BE2C (cell line): ENCODE measurements around the gene SLC4A2.

Source experiments
- DNase-seq: peaks from one replicate; pipeline ENCODE4 v3.0.0-alpha.2; 2020
- H3K27me3 ChIP-seq: fragments of 250-450 bp; sonication (Bioruptor Pico); 2 replicates; pipeline ENCODE4 v1.5.1; 2020; ENCODE audit warnings: mild to moderate bottlenecking
- H3K36me3 ChIP-seq: fragments of 250-450 bp; sonication (Bioruptor Pico); 2 replicates; pipeline ENCODE4 v1.5.1; 2020; ENCODE audit warnings: mild to moderate bottlenecking
- H3K4me1 ChIP-seq: fragments of 250-450 bp; sonication (Bioruptor Pico); 2 replicates; pipeline ENCODE4 v1.5.1; 2020
- H3K4me3 ChIP-seq: 2 replicates; pipeline ENCODE4 v1.5.1; 2011; ENCODE audit warnings: low read depth, low read length
- H3K9me3 ChIP-seq: fragments of 250-450 bp; sonication (Bioruptor Pico); 2 replicates; pipeline ENCODE4 v1.5.1; 2020
- TF ChIP-seq, protein P1 (sequence below): IDR thresholded peaks from 2 replicates; pipeline ENCODE4 v1.5.1; 2012; ENCODE audit warnings: mild to moderate bottlenecking, low read depth, low read length

Gene SLC4A2

DNA sequence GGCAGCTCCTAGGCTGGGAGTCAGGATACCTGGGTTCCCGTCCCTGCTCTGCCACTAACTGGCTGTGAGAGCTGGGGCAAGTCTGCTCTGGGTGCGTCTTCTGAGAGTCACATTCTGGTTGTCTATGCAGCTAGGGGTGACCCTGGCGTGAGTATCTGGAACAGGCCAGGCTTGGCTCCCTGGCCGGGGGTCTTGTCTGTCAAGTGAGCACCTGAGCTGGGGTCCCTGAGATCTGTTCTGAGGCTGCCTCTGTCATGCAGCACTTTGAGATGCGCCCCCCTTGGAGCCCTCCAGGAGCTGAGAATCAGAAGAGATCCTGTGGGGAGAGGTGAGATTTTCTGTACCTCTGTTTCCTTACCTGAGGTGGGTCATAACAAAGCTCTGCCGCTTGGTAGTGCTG, 34.4 kb downstream of the SLC4A2 start:
- TF ChIP-seq, protein P1, sequence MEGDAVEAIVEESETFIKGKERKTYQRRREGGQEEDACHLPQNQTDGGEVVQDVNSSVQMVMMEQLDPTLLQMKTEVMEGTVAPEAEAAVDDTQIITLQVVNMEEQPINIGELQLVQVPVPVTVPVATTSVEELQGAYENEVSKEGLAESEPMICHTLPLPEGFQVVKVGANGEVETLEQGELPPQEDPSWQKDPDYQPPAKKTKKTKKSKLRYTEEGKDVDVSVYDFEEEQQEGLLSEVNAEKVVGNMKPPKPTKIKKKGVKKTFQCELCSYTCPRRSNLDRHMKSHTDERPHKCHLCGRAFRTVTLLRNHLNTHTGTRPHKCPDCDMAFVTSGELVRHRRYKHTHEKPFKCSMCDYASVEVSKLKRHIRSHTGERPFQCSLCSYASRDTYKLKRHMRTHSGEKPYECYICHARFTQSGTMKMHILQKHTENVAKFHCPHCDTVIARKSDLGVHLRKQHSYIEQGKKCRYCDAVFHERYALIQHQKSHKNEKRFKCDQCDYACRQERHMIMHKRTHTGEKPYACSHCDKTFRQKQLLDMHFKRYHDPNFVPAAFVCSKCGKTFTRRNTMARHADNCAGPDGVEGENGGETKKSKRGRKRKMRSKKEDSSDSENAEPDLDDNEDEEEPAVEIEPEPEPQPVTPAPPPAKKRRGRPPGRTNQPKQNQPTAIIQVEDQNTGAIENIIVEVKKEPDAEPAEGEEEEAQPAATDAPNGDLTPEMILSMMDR, result no peak
- Histone ChIP-seq H3K27me3 (no peaks in the 10 kb centered on the region), H3K4me1 (peaks cover 6% of the 10 kb centered on the region), H3K9me3 (no peaks in the 10 kb centered on the region), H3K36me3 (peaks cover 45% of the 10 kb centered on the region), H3K4me3 (no peak overlapping the region)
- DNase-seq, result no peak

DNA sequence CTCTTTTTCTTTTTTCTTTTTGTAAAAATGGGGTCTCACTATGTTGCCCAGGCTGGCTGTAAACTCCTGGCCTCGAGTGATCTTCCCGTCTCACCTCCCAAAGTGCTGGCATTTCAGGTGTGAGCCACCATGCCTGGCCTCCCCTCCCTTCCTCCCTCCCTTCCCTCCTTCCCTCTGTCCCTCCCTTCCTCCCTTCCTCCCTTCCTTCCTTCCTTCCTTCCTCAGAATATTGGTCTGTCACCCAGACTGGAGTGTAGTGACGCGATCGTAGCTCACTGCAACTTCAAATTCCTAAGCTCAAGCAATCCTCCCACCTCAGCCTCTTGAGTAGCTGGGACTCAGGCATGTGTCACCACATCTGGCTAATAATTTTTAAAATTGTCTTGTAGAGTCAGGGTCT, 35.3 kb downstream of the SLC4A2 start:
- H3K9me3 ChIP-seq, result no peaks in the 10 kb centered on the region
- H3K4me1 ChIP-seq, result peaks cover under 1% of the 10 kb centered on the region
- no peak overlapping the region for H3K4me3 ChIP-seq
- DNase-seq, result no peak
- TF ChIP-seq, protein P1, result no peak
- no peaks in the 10 kb centered on the region for H3K27me3 ChIP-seq
- H3K36me3 ChIP-seq, result peaks cover 39% of the 10 kb centered on the region

DNA sequence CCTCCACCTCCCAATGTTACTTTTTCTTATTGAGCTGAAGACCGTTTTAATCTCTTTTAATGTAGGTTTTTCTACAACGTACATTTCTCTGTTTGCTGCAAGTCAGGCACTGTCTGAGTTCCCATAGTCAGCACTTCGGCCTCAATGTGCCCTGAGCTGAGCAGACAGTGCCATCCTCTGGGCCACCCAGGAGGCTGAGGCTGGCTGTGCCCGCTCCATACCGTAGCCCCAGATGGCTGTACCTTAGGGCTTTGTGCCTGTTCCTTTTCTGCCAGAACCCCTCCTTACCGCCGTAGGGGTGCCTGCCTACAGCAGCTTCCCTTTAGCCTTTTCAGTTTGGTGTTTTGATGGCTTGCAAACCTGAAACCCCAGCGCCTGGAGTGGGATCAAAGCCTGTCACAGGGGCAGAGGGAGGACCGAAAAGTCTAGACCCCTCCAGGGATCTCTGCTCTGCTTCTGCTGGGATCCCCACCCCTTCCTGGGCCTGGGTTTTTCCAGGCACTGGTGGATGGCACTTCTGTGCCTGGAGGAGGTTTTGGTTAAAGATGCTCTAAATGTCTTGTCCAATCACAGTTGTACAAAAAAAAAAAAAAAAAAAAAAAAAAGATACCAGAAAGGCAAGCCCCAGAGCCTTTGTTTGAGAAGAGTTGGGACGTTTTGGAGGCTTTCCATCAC, 35.9 kb downstream of the SLC4A2 start:
- H3K36me3 ChIP-seq, result peaks cover 37% of the 10 kb centered on the region
- DNase-seq, result no peak
- no peak overlapping the region for H3K4me3 ChIP-seq
- TF ChIP-seq, protein P1, result no peak
- H3K27me3 ChIP-seq, result no peaks in the 10 kb centered on the region
- no peaks in the 10 kb centered on the region for H3K9me3 ChIP-seq
- H3K4me1 ChIP-seq, result no peaks in the 10 kb centered on the region

DNA sequence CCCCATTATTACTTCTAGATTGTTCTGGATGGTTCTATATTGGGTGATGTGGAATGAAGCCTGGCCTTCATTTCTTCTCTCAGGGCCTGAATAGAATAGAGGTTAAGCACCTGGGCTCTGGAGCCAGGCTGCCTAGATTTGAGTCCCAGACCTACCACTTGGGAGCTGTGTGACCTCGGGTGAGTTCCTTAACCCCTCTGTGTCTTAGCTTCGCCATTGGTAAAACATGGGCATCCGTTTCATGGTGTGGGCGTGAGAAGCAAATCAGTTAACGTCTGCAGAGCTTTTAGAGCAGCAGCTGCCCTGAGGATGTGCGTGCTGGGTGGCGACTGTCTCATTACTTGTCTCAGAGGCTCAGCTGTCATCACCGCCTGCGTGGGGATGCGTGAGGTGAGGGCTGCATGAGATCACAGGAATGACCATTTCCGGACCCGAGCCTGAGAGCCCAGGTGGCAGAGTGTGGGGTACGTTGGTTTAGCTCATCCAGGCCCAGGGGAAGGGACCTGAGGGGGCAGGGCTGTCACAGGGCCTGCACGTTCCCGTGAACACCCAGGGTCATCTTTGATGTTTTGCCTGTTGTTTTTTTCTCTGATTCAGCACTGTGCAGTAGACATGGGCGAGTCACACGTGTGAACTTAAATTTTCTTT, 36.6 kb downstream of the SLC4A2 start:
- Histone ChIP-seq H3K4me3 (no peak overlapping the region), H3K9me3 (no peaks in the 10 kb centered on the region), H3K36me3 (peaks cover 35% of the 10 kb centered on the region), H3K4me1 (no peaks in the 10 kb centered on the region), H3K27me3 (no peaks in the 10 kb centered on the region)
- TF ChIP-seq, protein P1, result no peak
- no peak for DNase-seq

DNA sequence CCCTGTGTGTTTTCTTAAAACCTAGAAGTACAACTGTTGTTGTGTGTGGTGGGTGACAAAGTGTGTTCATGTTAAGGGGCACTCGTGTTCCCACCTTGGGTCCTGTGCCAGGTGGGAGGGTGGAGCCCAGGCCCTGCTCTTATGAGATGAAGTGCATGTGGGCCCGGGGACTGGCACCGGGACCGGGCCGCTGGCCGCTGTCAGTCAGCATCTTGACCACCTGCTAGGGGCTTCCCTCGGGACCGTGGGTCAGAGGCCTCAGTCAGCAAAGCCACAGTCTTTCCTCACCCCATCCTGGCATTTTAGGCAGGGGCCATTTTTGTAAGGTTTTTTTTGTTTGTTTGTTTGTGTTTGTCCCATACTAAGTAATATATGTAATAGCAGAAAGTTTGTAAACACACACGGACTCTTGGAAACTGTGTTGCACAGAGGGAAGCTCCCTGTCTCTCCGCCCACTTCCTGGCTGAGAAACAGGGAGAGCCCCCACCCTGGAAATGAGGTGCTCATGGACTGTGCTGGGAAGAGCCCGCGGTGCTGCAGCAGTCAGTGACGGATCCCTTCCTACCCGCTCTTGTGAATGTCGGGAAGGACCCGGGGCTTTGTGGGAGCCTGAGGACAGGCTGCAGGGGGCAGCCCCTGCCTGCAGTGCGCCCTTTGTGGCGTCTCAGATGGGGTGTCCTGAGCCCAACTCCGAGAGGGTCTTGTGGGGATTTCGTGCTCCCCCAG, 40.3 kb downstream of the SLC4A2 start:
- Histone ChIP-seq H3K27me3 (no peaks in the 10 kb centered on the region), H3K4me1 (no peaks in the 10 kb centered on the region), H3K9me3 (no peaks in the 10 kb centered on the region), H3K4me3 (no peak overlapping the region), H3K36me3 (peaks cover 22% of the 10 kb centered on the region)
- peak; percentile 5 for DNase-seq
- TF ChIP-seq, protein P1, result no peak

DNA sequence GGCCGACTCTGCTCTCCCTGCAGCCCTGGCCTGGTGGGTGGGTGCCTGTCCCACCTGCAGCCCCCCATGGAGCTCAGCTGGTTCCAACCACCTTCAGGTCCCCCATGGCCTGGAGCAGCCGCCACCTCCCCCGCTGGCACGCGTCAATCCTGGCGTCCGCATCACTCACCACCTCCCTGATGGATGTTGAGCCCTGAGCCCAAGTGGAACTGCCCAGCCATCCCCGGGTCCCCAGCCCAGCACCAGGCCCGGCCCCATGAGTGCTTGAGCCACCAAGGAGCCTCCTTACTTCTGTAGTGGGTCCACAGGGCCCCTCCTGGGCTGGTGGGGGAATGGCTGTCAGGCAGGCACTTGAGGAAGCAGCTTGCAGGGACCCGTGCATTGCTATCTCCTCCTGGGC, 41.5 kb downstream of the SLC4A2 start:
- Histone ChIP-seq H3K36me3 (peaks cover 20% of the 10 kb centered on the region), H3K4me3 (no peak overlapping the region), H3K9me3 (no peaks in the 10 kb centered on the region), H3K27me3 (no peaks in the 10 kb centered on the region), H3K4me1 (no peaks in the 10 kb centered on the region)
- TF ChIP-seq, protein P1, result no peak
- peak; percentile 9 for DNase-seq
